Mucosa of gallbladder (tissue), 1 donor: ENCODE measurements around the gene ATP1A2. TPM values are rescaled to one million over a fixed set of nuclear protein-coding genes. Genes with fewer than 3 reads are reported as not detected.

Experiments used
- DNase-seq: peaks from one replicate; pipeline ENCODE4 v3.0.0-alpha.2; 2020; ENCODE audit warnings: low spot score
- total RNA-seq: library from RNA; stranded (reverse); gene quantifications from one replicate; pipeline ENCODE4 v1.2.1, GENCODE V29; 2021
- donor health status: DM: no; HTN: no; CAD: no.

The ATP1A2 gene
- total RNA-seq = 18.6 TPM

GRCh38 chr1:160115545-160116282 lies at the start of gene ATP1A2:
Gene ATP1A2, plus strand, starts transcription at chr1:160115759. Its CDS starts 103 bp downstream, at chr1:160115862.
- no peak for DNase-seq

GRCh38 chr1:160066829-160067745 lies 48.5 kb upstream of the ATP1A2 start:
- DNase-seq = no peak

DNA sequence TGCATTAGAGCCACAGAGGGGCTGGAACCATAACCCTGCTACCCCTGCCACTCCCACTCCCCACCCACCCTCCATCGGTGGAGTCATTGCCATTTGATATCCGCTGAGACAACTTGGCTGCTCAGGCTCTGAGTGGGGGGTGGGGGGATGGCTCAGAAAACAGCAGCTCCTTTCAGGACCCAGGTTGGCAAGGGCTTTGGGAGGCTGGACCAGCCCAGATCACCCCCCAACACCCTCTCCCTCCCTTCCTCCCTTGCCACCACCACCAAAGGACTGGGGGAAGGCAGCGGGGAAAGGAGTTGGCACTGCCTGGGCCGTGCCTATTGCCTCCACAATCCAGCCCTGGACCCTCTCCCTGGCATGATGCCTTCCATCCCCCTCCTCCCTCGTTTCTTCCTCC lies 47.3 kb upstream of the ATP1A2 start:
- DNase-seq = no peak

GRCh38 chr1:160069460-160070231 lies 45.9 kb upstream of the ATP1A2 start, which contains the start of gene KCNJ10:
Gene KCNJ10, minus strand, starts transcription at chr1:160070160. Its CDS starts 27,628 bp downstream, at chr1:160042532.
- DNase-seq = no peak

GRCh38 chr1:160070243-160071163 lies 45.1 kb upstream of the ATP1A2 start:
- peak; percentile 49 for DNase-seq

GRCh38 chr1:160071289-160071688 lies 44.3 kb upstream of the ATP1A2 start:
- no peak for DNase-seq

GRCh38 chr1:160074865-160075264 lies 40.7 kb upstream of the ATP1A2 start:
- DNase-seq = no peak

DNA sequence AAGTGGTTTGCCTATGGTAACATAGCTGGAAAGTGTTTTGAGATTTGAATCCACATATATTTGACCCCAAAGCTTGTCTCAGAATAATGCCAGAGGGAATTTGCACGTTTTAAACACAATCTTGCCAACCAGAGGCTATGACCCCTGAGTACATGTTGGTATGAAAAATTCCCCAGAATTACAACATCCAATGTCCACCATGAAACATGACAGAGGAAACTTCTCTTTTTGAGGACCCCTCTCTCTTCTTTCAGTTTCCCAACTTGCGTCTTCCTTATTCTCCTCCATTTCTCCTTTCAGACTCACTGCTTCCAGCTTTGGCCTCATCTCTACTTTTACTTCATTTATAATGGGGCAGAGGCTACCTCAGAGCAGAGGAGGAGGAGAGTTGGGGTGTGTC lies 39.7 kb upstream of the ATP1A2 start:
- DNase-seq = no peak

DNA sequence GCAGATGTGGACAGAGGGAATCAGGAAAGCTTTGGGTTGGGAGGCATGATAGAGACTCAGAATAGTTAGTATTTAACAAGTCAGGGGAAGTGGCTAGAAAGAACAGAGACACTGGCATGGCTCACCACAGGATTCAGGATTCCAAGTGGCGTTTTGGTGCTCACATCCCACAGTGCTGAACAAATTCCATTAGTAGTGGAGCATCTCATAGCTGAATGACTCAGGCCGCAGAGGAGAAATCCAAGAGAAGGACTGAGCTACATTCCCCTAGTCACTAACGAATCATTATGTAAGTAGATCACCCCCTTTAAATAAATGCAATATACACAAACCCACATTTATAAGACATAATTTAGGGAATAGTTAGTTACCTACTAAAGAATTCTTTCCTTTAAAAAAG lies 39.3 kb upstream of the ATP1A2 start:
- DNase-seq = no peak

- DNase-seq = no peak
Measured at GRCh38 chr1:160077486-160077885, 38.1 kb upstream of the ATP1A2 start.

GRCh38 chr1:160078512-160079195 lies 36.9 kb upstream of the ATP1A2 start:
- no peak for DNase-seq

GRCh38 chr1:160079448-160079847 lies 36.1 kb upstream of the ATP1A2 start:
- no peak for DNase-seq

- no peak for DNase-seq
Measured at GRCh38 chr1:160080381-160081100, 35.0 kb upstream of the ATP1A2 start.

DNA sequence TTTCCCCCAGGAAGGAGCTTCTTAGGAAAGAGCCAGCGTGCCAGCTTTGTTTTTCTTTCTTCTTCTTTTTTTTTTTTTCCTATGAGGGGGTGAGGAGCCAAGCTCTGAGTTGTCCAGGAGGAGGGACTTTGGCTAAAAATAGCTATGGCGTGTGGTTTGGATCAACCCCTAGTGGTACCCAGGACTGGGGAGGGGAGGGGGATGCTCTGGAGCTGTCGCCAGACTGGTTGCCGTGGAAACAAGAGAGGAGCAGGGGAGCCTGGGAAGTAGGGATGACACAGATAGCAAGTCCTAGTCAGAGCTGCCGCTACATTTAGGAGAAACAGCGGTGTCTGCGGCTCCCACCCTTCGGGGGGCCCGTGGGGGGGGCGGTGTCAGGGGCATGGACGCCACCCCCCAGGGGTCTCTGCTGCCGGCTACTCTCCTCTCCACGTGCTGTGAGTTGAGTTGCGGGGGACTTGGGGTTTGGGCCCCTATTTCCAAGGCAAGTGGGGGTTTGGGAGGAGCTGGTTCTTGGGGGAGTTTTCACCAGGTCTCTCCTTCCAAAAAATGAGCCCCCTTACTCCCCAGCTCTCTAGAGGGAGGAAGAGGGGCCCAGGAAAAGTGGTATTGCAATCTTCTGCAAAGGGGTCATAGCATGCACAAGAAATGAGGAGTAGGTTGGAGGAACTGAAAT lies 34.2 kb upstream of the ATP1A2 start, which contains the start of gene KCNJ9:
Gene KCNJ9 (plus strand): TSS at position 278 of the 676 bp plus-strand sequence. CDS start 2,493 bp downstream, outside the sequence.
- DNase-seq = no peak

- no peak for DNase-seq
Measured at GRCh38 chr1:160082487-160082886, 33.1 kb upstream of the ATP1A2 start.

DNA sequence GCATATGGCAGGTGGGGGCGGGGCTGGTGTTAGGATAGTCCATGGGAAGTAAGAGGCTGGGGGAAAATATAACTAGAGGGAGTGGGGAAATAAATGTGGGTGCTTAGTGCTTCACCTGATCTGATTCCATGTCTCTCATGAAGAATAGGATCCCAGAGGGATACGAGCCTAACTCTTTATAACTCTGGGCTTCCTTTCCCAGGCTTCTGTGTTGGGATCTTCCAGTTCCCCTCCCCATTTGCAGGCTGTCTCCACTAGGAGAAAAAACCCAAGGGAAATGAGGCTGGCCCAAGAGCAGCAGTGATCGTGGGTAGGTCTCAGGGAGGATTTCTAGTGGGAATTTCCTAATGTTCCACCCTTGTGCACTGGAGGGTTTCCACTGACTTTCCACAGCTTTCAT lies 32.6 kb upstream of the ATP1A2 start:
- DNase-seq = no peak

- DNase-seq = peak; percentile 80
Measured at GRCh38 chr1:160083968-160084770, 31.4 kb upstream of the ATP1A2 start.

DNA sequence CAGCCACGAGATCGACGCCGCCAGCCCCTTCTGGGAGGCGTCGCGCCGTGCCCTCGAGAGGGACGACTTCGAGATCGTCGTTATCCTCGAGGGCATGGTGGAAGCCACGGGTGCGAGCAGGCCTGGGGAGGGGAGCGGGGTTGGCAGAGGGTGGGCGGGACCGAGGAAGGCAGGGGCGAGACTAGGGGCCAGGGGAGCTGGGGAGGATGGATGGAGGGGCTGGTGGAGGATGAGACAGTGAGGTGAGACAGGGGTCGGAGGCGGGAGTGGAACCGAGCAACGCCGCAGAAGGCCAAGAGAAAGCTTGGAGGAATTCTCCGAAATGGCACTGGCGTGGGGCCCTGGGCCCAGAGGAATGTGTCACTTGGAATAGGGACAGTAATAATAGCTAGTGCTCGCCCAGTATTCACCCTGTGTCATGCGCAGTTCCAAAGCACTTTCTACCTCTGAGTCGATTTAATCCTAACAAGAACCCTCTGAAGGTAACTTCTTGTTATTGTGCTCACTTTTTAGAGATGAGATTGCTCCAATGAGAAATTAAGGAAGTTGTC lies 30.7 kb upstream of the ATP1A2 start:
- no peak for DNase-seq
